Measurements from ENCODE around the gene KCNT2. TPM values are rescaled to one million over a fixed set of nuclear protein-coding genes. Genes with fewer than 3 reads are reported as not detected.

Gene KCNT2
- polyA plus RNA-seq, 1 donor from 2014 or later: 21.4 TPM

- Histone ChIP-seq H3K79me2 (replicated peaks; ENCODE audit: insufficient read depth, low read length) (no peaks in the 10 kb centered on the region), H3K9ac (ENCODE audit: low read length) (no peak overlapping the region), H4K20me1 (ENCODE audit: insufficient read depth) (no peaks in the 10 kb centered on the region), H2AFZ (ENCODE audit: low read depth, low read length) (no peak overlapping the region), H3K9me2 (ENCODE audit: insufficient read depth, low read length) (no peaks in the 10 kb centered on the region), H3F3A (ENCODE audit: insufficient read depth, low read length, poor library complexity, severe bottlenecking) (no peaks in the 10 kb centered on the region), H3K27ac (ENCODE audit: low read length) (no peak overlapping the region), H3K9me3 (ENCODE audit: low read length) (no peaks in the 10 kb centered on the region), H3K4me3 (ENCODE audit: low read length) (no peak overlapping the region), H3K36me3 (ENCODE audit: insufficient read depth, low read length) (no peaks in the 10 kb centered on the region), H3K4me2 (ENCODE audit: low read length) (no peak overlapping the region), H3K27me3 (ENCODE audit: insufficient read depth, low read depth, low read length) (no peaks in the 10 kb centered on the region)
- TF ChIP-seq POLR2AphosphoS5 (IDR thresholded peaks at IDR 0.05) (no peak), MXI1 (conservative IDR thresholded peaks at IDR 0.05; ENCODE audit: poor library complexity, severe bottlenecking) (no peak), TAF1 (IDR thresholded peaks at IDR 0.05; ENCODE audit: low read depth) (no peak), RAD21 (conservative IDR thresholded peaks at IDR 0.05) (no peak), CTCF (IDR thresholded peaks at IDR 0.05; ENCODE audit: poor library complexity, severe bottlenecking) (no peak), REST (IDR thresholded peaks at IDR 0.05; ENCODE audit: borderline replicate concordance) (no peak), SMC3 (conservative IDR thresholded peaks at IDR 0.05; ENCODE audit: poor library complexity) (no peak), EZH2 (IDR thresholded peaks at IDR 0.05; ENCODE audit: borderline replicate concordance, insufficient read depth, low read length, poor library complexity, severe bottlenecking) (no peak), EP300 (conservative IDR thresholded peaks at IDR 0.05; ENCODE audit: poor library complexity, severe bottlenecking) (no peak)
Observed at GRCh38 chr1:196538473-196538872, 69.8 kb downstream of the KCNT2 start.

GRCh38 chr1:196535727-196536126 lies 72.5 kb downstream of the KCNT2 start:
- no peaks in the 10 kb centered on the region for H4K20me1 ChIP-seq (ENCODE audit: insufficient read depth)

More at GRCh38 chr1:196535727-196536126, 72.5 kb downstream of the KCNT2 start:
- Histone ChIP-seq H3K9me2 (ENCODE audit: insufficient read depth, low read length) (no peaks in the 10 kb centered on the region), H3K9me3 (ENCODE audit: low read length) (no peaks in the 10 kb centered on the region), H3K4me2 (ENCODE audit: low read length) (no peak overlapping the region), H3K27me3 (ENCODE audit: insufficient read depth, low read depth, low read length) (no peaks in the 10 kb centered on the region), H3K27ac (ENCODE audit: low read length) (no peak overlapping the region), H3K79me2 (replicated peaks; ENCODE audit: insufficient read depth, low read length) (no peaks in the 10 kb centered on the region), H2AFZ (ENCODE audit: low read depth, low read length) (no peak overlapping the region), H3K9ac (ENCODE audit: low read length) (no peak overlapping the region), H3K4me3 (ENCODE audit: low read length) (no peak overlapping the region), H3F3A (ENCODE audit: insufficient read depth, low read length, poor library complexity, severe bottlenecking) (no peaks in the 10 kb centered on the region), H3K36me3 (ENCODE audit: insufficient read depth, low read length) (no peaks in the 10 kb centered on the region)
- no peak for TF ChIP-seq CTCF (IDR thresholded peaks at IDR 0.05; ENCODE audit: poor library complexity, severe bottlenecking)
- TF ChIP-seq REST (IDR thresholded peaks at IDR 0.05; ENCODE audit: borderline replicate concordance): no peak
- no peak for TF ChIP-seq RAD21 (conservative IDR thresholded peaks at IDR 0.05)
- TF ChIP-seq POLR2AphosphoS5 (IDR thresholded peaks at IDR 0.05): no peak

All from neural cell (in vitro differentiated cells).